Measurements from ENCODE around the gene HEATR5B. TPM values are rescaled to one million over a fixed set of nuclear protein-coding genes. Genes with fewer than 3 reads are reported as not detected.

HEATR5B gene
- 11.2 and 14.7 TPM in 2 replicates for total RNA-seq
- 5.1 TPM for polyA plus RNA-seq (2012)

DNA sequence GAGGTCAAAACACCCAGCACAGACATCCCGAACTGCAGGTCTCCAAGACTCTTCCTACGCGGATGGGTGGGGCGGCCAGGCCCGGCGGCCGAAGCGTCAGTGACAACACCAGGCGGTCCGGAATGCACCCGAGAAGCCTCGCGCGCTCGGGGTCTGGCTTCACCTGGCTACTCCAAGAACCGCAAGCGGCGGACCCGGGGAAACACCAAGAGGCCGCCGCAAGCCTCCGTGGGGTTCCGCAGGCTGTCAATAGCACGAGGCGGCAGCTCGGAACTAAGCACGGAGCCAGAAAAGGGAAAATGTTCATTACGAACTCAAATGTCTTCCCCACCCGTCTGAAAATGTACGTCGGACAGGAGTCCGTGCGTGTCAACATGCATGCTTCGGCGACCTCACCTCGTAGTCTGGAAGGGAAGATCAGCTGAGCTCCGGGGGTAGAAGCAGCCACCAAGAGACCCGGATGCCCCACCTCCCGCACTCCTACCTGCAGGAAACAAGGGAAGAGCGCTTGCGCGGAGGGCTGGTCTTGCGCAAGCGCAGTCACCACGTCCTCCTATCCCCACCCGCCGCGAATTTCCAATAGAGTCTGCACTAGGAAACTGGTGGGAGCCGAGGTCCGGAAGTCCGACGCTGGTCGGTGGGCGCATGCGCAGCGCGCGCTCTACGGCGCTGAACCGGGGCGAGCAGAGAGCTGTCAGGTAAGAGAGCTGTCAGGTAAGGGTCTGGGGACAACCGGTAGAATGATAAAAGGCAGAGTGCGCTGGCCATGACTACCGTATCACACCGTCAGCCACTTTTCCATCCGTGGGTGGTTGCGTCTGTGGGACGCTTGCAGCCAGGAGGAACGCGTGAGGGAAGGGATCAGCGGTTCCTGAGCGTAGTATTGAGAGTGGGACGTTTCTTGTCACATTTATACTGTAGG lies at the start of gene HEATR5B, which contains the start of gene GPATCH11:
HEATR5B (minus strand) TSS at position 500 of the 922 bp plus-strand sequence. CDS start 958 bp downstream, outside the sequence.
GPATCH11 (plus strand) TSS at position 646 of the 922 bp plus-strand sequence. CDS start 3,864 bp downstream, outside the sequence.
- peak; percentile 97 for DNase-seq (ENCODE audit: low read depth)

- no peak for DNase-seq (ENCODE audit: low read depth)
Measured at GRCh38 chr2:37132914-37133313, 48.7 kb upstream of the HEATR5B start.

DNA sequence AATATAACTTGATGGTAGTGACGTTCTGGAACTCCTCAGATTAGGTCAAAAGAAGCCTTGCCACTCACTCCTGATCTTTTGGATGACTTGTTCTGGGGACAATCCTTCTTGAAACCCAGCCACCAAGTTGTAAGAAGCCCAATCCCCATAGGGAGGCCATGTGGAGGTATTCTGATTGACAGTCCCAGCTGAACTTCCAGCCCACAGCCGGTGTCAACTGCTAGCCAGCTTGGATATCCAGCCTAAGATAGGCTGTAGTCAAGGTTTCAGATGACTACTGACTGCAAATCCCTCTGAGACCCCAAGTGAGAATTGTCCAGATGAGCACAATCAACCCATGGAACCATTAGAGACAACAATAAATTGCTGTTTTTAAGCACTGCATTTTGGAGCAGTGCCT lies 41.2 kb upstream of the HEATR5B start:
- peak; percentile 98 for DNase-seq (ENCODE audit: low read depth)

- DNase-seq (ENCODE audit: low read depth), result peak; percentile 66
Measured at GRCh38 chr2:37119157-37119556, 35.0 kb upstream of the HEATR5B start.

- DNase-seq (ENCODE audit: low read depth), result no peak
Measured at GRCh38 chr2:37117566-37117965, 33.4 kb upstream of the HEATR5B start.

- no peak for DNase-seq (ENCODE audit: low read depth)
Measured at GRCh38 chr2:37111958-37112357, 27.8 kb upstream of the HEATR5B start.

- DNase-seq (ENCODE audit: low read depth), result no peak
Measured at GRCh38 chr2:37110306-37111212, 26.4 kb upstream of the HEATR5B start.

- DNase-seq (ENCODE audit: low read depth), result no peak
Measured at GRCh38 chr2:37109523-37109922, 25.4 kb upstream of the HEATR5B start.

DNA sequence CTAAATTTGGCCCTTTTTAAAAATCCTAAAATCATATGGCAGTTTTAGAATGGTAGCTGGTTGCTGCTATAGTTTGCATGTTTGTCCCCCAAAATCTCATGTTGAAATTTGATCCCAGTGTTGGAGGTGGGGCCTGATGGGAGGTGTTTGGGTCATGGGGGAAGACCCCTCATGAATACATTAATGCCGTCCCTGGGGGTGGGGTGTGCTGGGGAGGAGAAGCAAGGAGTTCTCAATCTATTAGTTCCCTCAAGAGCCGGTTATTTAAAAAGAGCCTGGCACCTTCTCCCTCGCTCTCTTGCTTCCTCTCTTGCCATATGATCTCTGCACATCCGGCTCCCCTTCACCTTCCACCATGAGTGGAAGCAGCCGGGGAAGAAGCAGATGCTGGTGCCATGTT lies 21.0 kb upstream of the HEATR5B start:
- DNase-seq (ENCODE audit: low read depth), result no peak

- DNase-seq (ENCODE audit: low read depth), result no peak
Measured at GRCh38 chr2:37104178-37104577, 20.0 kb upstream of the HEATR5B start.

DNA sequence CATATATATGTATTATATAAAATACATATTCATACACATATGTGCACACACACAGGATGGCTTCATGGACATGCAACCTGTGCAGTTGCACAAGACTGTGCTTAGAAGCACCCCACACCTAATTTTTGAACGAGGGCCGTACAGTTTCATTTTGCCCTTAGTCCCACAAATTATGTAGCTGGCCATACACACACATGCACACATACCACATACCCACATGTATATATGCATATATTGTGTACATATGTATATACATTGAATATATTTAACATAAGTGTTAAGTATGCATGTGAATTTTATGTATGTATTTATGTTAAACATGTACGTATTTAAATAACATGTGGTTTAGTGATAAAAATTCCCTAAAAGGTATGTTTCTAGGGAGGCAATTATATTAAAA lies 18.4 kb upstream of the HEATR5B start:
- no peak for DNase-seq (ENCODE audit: low read depth)

DNA sequence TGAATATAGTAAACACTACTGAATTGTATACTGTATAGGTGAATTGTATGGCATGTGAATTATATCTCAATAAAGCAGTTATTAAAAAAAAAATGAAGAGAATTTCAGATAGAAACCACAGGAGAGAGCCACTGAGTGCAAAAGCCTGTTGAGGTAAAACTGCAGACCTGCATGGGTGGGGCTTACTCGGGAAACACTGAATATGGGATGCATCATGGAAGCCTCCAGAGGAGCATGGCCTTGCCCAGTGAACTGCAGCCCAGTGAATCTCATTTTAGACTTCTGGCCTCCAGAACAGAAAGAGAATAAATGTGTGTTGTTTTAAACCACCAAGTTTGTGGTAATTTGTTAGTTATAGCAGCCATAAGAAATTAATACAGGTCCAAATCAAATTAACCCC lies 15.9 kb upstream of the HEATR5B start:
- no peak for DNase-seq (ENCODE audit: low read depth)

- DNase-seq (ENCODE audit: low read depth), result peak; percentile 68
Measured at GRCh38 chr2:37098416-37099118, 14.4 kb upstream of the HEATR5B start.

DNA sequence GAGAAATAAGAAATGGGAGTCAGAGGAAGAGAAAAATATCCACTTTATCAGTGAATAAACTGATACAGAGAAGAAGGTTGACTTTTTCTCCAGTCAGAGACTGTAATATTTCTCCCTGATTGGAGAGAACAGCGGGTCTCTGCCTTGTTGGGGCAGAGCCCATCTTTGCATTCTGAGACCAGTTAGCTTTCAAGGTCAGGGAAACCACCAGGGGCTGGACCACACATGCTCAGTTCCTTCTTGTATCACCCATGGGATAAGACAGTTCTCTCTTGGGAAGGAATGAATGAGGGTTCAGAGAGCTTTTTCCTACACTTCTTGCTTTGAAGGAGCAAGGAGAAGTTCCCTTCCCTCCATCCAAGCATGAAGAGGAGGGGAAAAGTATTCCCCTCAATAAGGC lies 12.4 kb upstream of the HEATR5B start:
- no peak for DNase-seq (ENCODE audit: low read depth)

DNA sequence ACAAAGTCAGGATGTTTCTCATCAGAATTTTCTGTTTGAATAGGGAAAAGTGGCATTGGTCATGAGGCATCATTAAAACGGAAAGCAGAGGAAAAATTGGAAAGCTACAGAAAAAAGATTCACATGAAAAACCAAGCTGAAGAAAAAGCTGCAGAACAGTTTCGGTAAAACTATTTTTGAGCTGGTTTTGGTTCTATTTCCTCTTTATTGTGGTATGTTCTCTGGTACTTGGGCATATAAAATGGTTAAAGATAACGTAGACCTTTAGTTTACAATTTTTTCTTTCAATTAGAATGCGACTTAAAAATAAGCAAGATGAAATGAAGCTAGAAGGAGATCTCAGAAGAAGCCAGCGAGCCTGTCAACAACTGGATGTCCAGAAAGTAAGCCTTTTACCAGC lies 7.7 kb upstream of the HEATR5B start:
- DNase-seq (ENCODE audit: low read depth), result no peak

DNA sequence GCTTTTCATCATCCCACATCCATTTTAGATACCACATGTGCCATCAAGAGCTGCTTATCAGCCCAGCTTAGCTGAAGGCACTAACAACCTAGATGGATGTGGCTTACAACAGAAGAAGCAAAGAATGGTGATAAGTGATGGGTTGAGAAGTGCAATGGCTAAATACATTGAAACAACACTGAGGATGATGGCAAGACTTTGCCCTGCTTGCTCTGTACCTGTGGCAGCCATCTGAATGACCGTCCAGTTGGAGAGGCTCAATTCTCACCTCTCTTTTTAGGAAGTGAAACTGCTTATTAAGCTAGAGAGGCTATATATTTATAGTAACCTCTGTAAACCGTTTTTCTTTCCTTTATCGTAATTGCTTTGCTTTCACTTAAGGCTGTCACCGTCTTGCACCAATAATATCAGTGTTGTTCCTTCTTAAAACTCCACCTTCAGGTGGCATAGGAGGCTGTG lies 5.9 kb upstream of the HEATR5B start:
- DNase-seq (ENCODE audit: low read depth), result no peak

GRCh38 chr2:37085731-37086147 lies 1.6 kb upstream of the HEATR5B start:
- DNase-seq (ENCODE audit: low read depth), result no peak

DNA sequence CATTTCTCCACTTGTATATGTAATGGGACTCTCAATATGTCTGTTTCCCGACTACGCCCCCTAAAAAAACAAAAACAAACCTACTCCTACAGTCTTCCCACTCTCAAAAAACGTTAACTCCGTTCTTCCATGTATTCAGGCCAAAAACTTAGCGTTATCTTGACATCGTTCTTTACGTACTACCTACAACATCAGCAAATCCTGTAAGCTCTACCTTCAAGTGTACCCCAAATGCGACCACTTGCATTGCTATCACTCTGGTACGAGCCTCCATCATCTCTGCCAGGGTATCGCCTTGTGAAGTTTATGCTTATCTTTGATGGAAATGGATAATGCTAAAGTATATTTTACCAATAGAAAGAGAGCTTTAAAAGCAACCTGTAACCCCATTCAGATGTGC lies 625 bp upstream of the HEATR5B start:
- no peak for DNase-seq (ENCODE audit: low read depth)

- DNase-seq (ENCODE audit: low read depth), result no peak
Measured at GRCh38 chr2:37080689-37081088, 3.5 kb downstream of the HEATR5B start.

GRCh38 chr2:37080266-37080665 lies 3.9 kb downstream of the HEATR5B start:
- DNase-seq (ENCODE audit: low read depth), result no peak

- no peak for DNase-seq (ENCODE audit: low read depth)
Measured at GRCh38 chr2:37070931-37071330, 13.2 kb downstream of the HEATR5B start.
